ENCODE data around the gene ADSS1. TPM values are rescaled to one million over a fixed set of nuclear protein-coding genes. Genes with fewer than 3 reads are reported as not detected.

ADSS1 gene
- total RNA-seq, 4 donors from 2014 or later: 2.8 to 12.4 (median 9.0) TPM

- peaks cover 75% of the 10 kb centered on the region for H3K36me3 ChIP-seq
Measured at GRCh38 chr14:104709387-104710039, 14.5 kb upstream of the ADSS1 start.

GRCh38 chr14:104710071-104710735, 13.8 kb upstream of the ADSS1 start:
- 85% methylated on average over 14 of the region's 34 CpGs for WGBS
- Histone ChIP-seq H3K27me3 (no peaks in the 10 kb centered on the region), H3K27ac (no peak overlapping the region), H3K9me3 (no peaks in the 10 kb centered on the region), H3K4me3 (no peak overlapping the region), H3K36me3 (peaks cover 76% of the 10 kb centered on the region), H3K4me1 (peaks cover 8% of the 10 kb centered on the region)
- no peak for TF ChIP-seq POLR2AphosphoS5 (IDR thresholded peaks at IDR 0.05)
- TF ChIP-seq POLR2A (IDR thresholded peaks at IDR 0.05): no peak
- no peak for TF ChIP-seq EP300 (IDR thresholded peaks at IDR 0.05)
- TF ChIP-seq CTCF (IDR thresholded peaks at IDR 0.05): no peak
- no peak for DNase-seq (ENCODE audit: low spot score in 2 of 2)

More at GRCh38 chr14:104709387-104710039, 14.5 kb upstream of the ADSS1 start:
- peaks cover 7% of the 10 kb centered on the region for H3K4me1 ChIP-seq
- H3K27me3 ChIP-seq: no peaks in the 10 kb centered on the region
- WGBS: 60% methylated on average over 4 of the region's 18 CpGs
- no peak overlapping the region for H3K4me3 ChIP-seq
- TF ChIP-seq CTCF (IDR thresholded peaks at IDR 0.05) (no peak), EP300 (IDR thresholded peaks at IDR 0.05) (no peak), POLR2AphosphoS5 (IDR thresholded peaks at IDR 0.05) (no peak), POLR2A (IDR thresholded peaks at IDR 0.05) (no peak)
- H3K9me3 ChIP-seq: no peaks in the 10 kb centered on the region
- no peak overlapping the region for H3K27ac ChIP-seq
- DNase-seq (ENCODE audit: low spot score in 2 of 2): no peak

- no peak for DNase-seq (ENCODE audit: low spot score in 2 of 2)
- no peak overlapping the region for H3K4me3 ChIP-seq
- peaks cover 9% of the 10 kb centered on the region for H3K4me1 ChIP-seq
- H3K27ac ChIP-seq: no peak overlapping the region
- no peaks in the 10 kb centered on the region for H3K9me3 ChIP-seq
- peaks cover 73% of the 10 kb centered on the region for H3K36me3 ChIP-seq
- H3K27me3 ChIP-seq: no peaks in the 10 kb centered on the region
- 89% methylated on average over 20 of the region's 40 CpGs for WGBS
- TF ChIP-seq CTCF (IDR thresholded peaks at IDR 0.05): no peak
- no peak for TF ChIP-seq EP300 (IDR thresholded peaks at IDR 0.05)
- TF ChIP-seq POLR2A (IDR thresholded peaks at IDR 0.05): no peak
- no peak for TF ChIP-seq POLR2AphosphoS5 (IDR thresholded peaks at IDR 0.05)
Measured at GRCh38 chr14:104712881-104713734, 10.9 kb upstream of the ADSS1 start.

- no peaks in the 10 kb centered on the region for H3K27me3 ChIP-seq
- no peak overlapping the region for H3K4me3 ChIP-seq
- H3K36me3 ChIP-seq: peaks cover 82% of the 10 kb centered on the region
- no peaks in the 10 kb centered on the region for H3K9me3 ChIP-seq
- WGBS: 100% methylated on average over 1 of the region's 16 CpGs
- TF ChIP-seq POLR2A (IDR thresholded peaks at IDR 0.05) (no peak), POLR2AphosphoS5 (IDR thresholded peaks at IDR 0.05) (no peak), CTCF (IDR thresholded peaks at IDR 0.05) (no peak), EP300 (IDR thresholded peaks at IDR 0.05) (no peak)
- H3K4me1 ChIP-seq: peaks cover 4% of the 10 kb centered on the region
- H3K27ac ChIP-seq: no peak overlapping the region
- DNase-seq (ENCODE audit: low spot score in 2 of 2): no peak
Measured at GRCh38 chr14:104714066-104714465, 10.0 kb upstream of the ADSS1 start.

GRCh38 chr14:104714681-104715080, 9.3 kb upstream of the ADSS1 start:
- TF ChIP-seq POLR2A (IDR thresholded peaks at IDR 0.05) (no peak), CTCF (IDR thresholded peaks at IDR 0.05) (no peak)
- peaks cover 84% of the 10 kb centered on the region for H3K36me3 ChIP-seq
- WGBS: 78% methylated on average over 14 of the region's 31 CpGs

More at GRCh38 chr14:104714681-104715080, 9.3 kb upstream of the ADSS1 start:
- Histone ChIP-seq H3K4me1 (peaks cover 4% of the 10 kb centered on the region), H3K27me3 (no peaks in the 10 kb centered on the region), H3K27ac (no peak overlapping the region), H3K9me3 (no peaks in the 10 kb centered on the region), H3K4me3 (no peak overlapping the region)
- no peak for DNase-seq (ENCODE audit: low spot score in 2 of 2)

Data from suprapubic skin (tissue), 4 donors.